Loucy (cell line): ENCODE measurements around the gene LORICRIN.

Experiments
- H2AFZ ChIP-seq: fragments of 200-600 bp; sonication (generic); 2 replicates; pipeline ENCODE4 v1.6.0; 2016; ENCODE audit warnings: antibody characterized with exemption, mild to moderate bottlenecking, low read length, moderate library complexity
- H3F3A ChIP-seq: fragments of 200-600 bp; 2 replicates; pipeline ENCODE4 v1.6.0; 2016; ENCODE audit warnings: antibody characterized with exemption, low read depth, mild to moderate bottlenecking
- H3K27me3 ChIP-seq: fragments of 200-600 bp; sonication (generic); 2 replicates; pipeline ENCODE4 v1.6.1; 2014; ENCODE audit warnings: low read length, mild to moderate bottlenecking; ENCODE audit not compliant: insufficient read depth, poor library complexity, severe bottlenecking
- H3K36me3 ChIP-seq: fragments of 200-600 bp; sonication (generic); 2 replicates; pipeline ENCODE4 v1.6.1; 2016; ENCODE audit warnings: low read length; ENCODE audit not compliant: insufficient read depth
- H3K4me1 ChIP-seq: fragments of 200-600 bp; sonication (generic); 2 replicates; pipeline ENCODE4 v1.5.1; 2014; ENCODE audit warnings: low read length, mild to moderate bottlenecking; ENCODE audit not compliant: insufficient read depth, poor library complexity, severe bottlenecking
- H3K4me2 ChIP-seq: fragments of 200-600 bp; sonication (generic); 2 replicates; pipeline ENCODE4 v1.6.0; 2014; ENCODE audit warnings: antibody characterized with exemption, low read length, low read depth, mild to moderate bottlenecking; ENCODE audit not compliant: poor library complexity, severe bottlenecking
- H3K4me3 ChIP-seq: fragments of 200-600 bp; sonication (generic); 2 replicates; pipeline ENCODE4 v1.5.1; 2014; ENCODE audit warnings: low read length, mild to moderate bottlenecking, mixed read lengths; ENCODE audit not compliant: poor library complexity, severe bottlenecking
- H3K79me2 ChIP-seq: fragments of 200-600 bp; sonication (generic); 2 replicates; pipeline ENCODE4 v1.6.1; 2014; ENCODE audit warnings: low read length; ENCODE audit not compliant: insufficient read depth
- H3K9ac ChIP-seq: fragments of 200-600 bp; sonication (generic); 2 replicates; pipeline ENCODE4 v1.6.0; 2014; ENCODE audit warnings: mild to moderate bottlenecking, low read depth, low read length, moderate library complexity; ENCODE audit not compliant: poor library complexity, severe bottlenecking
- H3K9me2 ChIP-seq: fragments of 200-600 bp; sonication (generic); replicated peaks from 2 replicates; pipeline ENCODE4 v1.6.1; 2016; ENCODE audit warnings: low read depth, low read length, mixed read lengths
- H3K9me3 ChIP-seq: fragments of 200-600 bp; sonication (generic); 2 replicates; pipeline ENCODE4 v1.6.1; 2014; ENCODE audit warnings: mild to moderate bottlenecking, antibody characterized with exemption, low read length, low read depth; ENCODE audit not compliant: insufficient read depth
- H4K20me1 ChIP-seq: fragments of 200-600 bp; sonication (generic); 2 replicates; pipeline ENCODE4 v1.6.0; 2014; ENCODE audit warnings: antibody characterized with exemption, low read length, mild to moderate bottlenecking; ENCODE audit not compliant: insufficient read depth, poor library complexity, severe bottlenecking
- EZH2phosphoT487 ChIP-seq: fragments of 200-600 bp; IDR thresholded peaks from 2 replicates; pipeline ENCODE4 v1.6.1; 2018; ENCODE audit warnings: antibody characterized with exemption, mild to moderate bottlenecking, moderate library complexity, borderline replicate concordance
- TF ChIP-seq, protein P1 (sequence below): fragments of 200-600 bp; sonication (generic); conservative IDR thresholded peaks from 2 replicates; pipeline ENCODE4 v1.5.1; 2014; ENCODE audit warnings: mild to moderate bottlenecking, antibody characterized with exemption, low read length

LORICRIN gene

DNA sequence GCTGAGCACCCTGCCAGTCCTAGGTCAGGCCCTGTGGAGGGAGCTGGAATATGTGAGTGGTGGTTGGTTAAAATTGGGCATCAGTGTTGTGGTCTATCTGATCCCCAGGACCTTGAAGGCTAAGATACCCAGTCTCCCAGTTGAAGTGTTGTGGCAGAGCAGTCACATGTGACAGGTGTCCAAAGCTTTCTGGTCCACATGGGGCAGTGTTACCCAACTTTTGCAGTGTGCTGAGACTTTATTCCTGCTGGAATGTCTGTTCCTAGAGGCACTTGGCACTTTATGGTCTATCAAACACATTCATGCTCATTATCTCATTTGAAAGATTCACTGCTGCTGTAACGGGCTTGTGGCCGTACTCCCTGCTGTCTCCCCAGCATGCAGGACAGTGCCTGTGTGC is 21.0 kb upstream of the LORICRIN start:
- Histone ChIP-seq H3K4me3 (no peak overlapping the region), H3K27me3 (no peaks in the 10 kb centered on the region), H4K20me1 (no peaks in the 10 kb centered on the region), H3K9ac (no peak overlapping the region), H3K36me3 (no peaks in the 10 kb centered on the region), H3K4me1 (no peaks in the 10 kb centered on the region), H3F3A (no peaks in the 10 kb centered on the region), H3K9me3 (no peaks in the 10 kb centered on the region), H2AFZ (no peak overlapping the region), H3K4me2 (no peak overlapping the region), H3K9me2 (no peaks in the 10 kb centered on the region), H3K79me2 (no peaks in the 10 kb centered on the region)
- no peak for TF ChIP-seq EZH2phosphoT487
- TF ChIP-seq, protein P1, sequence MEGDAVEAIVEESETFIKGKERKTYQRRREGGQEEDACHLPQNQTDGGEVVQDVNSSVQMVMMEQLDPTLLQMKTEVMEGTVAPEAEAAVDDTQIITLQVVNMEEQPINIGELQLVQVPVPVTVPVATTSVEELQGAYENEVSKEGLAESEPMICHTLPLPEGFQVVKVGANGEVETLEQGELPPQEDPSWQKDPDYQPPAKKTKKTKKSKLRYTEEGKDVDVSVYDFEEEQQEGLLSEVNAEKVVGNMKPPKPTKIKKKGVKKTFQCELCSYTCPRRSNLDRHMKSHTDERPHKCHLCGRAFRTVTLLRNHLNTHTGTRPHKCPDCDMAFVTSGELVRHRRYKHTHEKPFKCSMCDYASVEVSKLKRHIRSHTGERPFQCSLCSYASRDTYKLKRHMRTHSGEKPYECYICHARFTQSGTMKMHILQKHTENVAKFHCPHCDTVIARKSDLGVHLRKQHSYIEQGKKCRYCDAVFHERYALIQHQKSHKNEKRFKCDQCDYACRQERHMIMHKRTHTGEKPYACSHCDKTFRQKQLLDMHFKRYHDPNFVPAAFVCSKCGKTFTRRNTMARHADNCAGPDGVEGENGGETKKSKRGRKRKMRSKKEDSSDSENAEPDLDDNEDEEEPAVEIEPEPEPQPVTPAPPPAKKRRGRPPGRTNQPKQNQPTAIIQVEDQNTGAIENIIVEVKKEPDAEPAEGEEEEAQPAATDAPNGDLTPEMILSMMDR = peak; percentile 68

DNA sequence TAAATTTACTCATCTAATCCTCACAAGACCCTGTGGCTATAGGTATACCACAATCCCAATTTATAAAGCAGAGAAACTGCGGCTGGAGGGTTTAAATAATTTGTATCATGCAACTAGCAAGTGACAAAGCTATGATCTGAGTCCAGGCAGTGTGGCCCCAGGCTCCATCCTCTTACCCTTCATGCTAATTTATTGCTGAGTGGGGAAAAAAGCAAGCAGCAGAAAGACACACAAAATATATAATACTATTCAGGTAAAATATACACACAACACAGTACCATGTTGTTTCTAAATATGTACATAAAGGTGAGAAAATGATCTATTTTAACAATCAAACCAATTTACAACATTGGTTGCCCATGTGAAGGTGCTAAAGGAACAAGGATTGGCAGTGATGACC is 17.3 kb upstream of the LORICRIN start:
- H3K4me2 ChIP-seq = no peak overlapping the region
- H3K36me3 ChIP-seq = no peaks in the 10 kb centered on the region
- no peaks in the 10 kb centered on the region for H3F3A ChIP-seq
- H3K79me2 ChIP-seq = no peaks in the 10 kb centered on the region
- TF ChIP-seq, protein P1 = no peak
- no peak for TF ChIP-seq EZH2phosphoT487
- H3K9me2 ChIP-seq = no peaks in the 10 kb centered on the region
- H3K27me3 ChIP-seq = no peaks in the 10 kb centered on the region
- no peaks in the 10 kb centered on the region for H3K4me1 ChIP-seq
- H4K20me1 ChIP-seq = no peaks in the 10 kb centered on the region
- no peak overlapping the region for H2AFZ ChIP-seq
- no peaks in the 10 kb centered on the region for H3K9me3 ChIP-seq
- H3K4me3 ChIP-seq = no peak overlapping the region
- no peak overlapping the region for H3K9ac ChIP-seq

DNA sequence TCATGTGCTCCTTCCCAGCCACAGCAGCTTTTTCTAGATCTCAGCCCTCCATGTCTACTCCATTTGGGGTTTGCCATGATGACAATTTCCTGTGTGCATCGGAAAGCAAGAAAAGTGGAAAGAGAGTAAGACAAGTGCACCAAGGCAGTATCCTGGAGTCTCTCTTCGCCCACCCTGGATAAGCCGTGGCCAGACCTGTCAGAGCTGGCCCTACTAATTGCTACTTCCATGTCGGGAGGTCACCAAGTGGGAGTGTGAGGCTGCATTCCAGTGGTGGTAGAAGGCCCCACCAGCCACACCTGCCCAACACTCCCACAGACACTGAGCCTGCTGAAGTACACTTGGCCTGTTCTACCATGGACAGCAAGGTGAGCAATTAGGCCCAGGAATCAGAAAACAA is 14.0 kb upstream of the LORICRIN start:
- H3K4me2 ChIP-seq = no peak overlapping the region
- no peak overlapping the region for H2AFZ ChIP-seq
- no peak overlapping the region for H3K4me3 ChIP-seq
- TF ChIP-seq, protein P1 = no peak
- TF ChIP-seq EZH2phosphoT487 = no peak
- no peaks in the 10 kb centered on the region for H4K20me1 ChIP-seq
- H3K9me2 ChIP-seq = no peaks in the 10 kb centered on the region
- no peaks in the 10 kb centered on the region for H3K79me2 ChIP-seq
- no peak overlapping the region for H3K9ac ChIP-seq
- no peaks in the 10 kb centered on the region for H3K4me1 ChIP-seq
- H3K36me3 ChIP-seq = no peaks in the 10 kb centered on the region
- H3K27me3 ChIP-seq = no peaks in the 10 kb centered on the region
- no peaks in the 10 kb centered on the region for H3K9me3 ChIP-seq
- H3F3A ChIP-seq = no peaks in the 10 kb centered on the region
